GM12875 (cell line): ENCODE results near the gene RIMKLB.
"Not testable (repeated sequence)": the region's sequence is repeated elsewhere in the genome, so short reads cannot be mapped to it uniquely, and the experiment has no call there.

Experiments
- H3K4me3 ChIP-seq: one replicate; pipeline ENCODE4 v1.5.1; 2011; ENCODE audit warnings: low read depth, low read length, control low read depth
- TF ChIP-seq, protein P1 (sequence below): IDR thresholded peaks from 2 replicates; pipeline ENCODE4 v1.5.1; 2011; ENCODE audit warnings: low read depth, mild to moderate bottlenecking, control low read depth, inconsistent platforms, low read length, moderate library complexity, borderline replicate concordance; ENCODE audit not compliant: insufficient read depth

The RIMKLB gene

GRCh38 chr12:8742501-8742900, 44.7 kb downstream of the RIMKLB start:
- H3K4me3 ChIP-seq, result no peak overlapping the region
- TF ChIP-seq, protein P1, sequence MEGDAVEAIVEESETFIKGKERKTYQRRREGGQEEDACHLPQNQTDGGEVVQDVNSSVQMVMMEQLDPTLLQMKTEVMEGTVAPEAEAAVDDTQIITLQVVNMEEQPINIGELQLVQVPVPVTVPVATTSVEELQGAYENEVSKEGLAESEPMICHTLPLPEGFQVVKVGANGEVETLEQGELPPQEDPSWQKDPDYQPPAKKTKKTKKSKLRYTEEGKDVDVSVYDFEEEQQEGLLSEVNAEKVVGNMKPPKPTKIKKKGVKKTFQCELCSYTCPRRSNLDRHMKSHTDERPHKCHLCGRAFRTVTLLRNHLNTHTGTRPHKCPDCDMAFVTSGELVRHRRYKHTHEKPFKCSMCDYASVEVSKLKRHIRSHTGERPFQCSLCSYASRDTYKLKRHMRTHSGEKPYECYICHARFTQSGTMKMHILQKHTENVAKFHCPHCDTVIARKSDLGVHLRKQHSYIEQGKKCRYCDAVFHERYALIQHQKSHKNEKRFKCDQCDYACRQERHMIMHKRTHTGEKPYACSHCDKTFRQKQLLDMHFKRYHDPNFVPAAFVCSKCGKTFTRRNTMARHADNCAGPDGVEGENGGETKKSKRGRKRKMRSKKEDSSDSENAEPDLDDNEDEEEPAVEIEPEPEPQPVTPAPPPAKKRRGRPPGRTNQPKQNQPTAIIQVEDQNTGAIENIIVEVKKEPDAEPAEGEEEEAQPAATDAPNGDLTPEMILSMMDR, result no peak

DNA sequence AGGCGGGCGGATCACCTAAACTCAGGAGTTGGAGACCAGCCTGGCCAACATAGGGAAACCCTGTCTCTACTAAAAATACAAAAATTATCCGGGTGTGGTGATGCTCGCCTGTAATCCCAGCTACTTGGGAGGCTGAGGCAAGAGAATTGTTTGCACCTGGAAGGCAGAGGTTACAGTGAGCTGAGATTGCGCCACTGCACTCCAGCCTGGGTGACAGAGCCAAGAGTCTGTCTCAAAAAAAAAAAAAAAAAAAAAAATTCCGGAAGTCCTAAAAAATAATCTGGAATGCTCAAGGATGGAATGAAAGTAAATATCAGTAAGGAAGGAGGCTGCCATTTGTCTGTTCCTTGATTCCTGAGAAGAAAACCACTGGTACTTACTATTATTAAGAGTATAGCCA, 45.3 kb downstream of the RIMKLB start:
- H3K4me3 ChIP-seq, result not testable (repeated sequence)

DNA sequence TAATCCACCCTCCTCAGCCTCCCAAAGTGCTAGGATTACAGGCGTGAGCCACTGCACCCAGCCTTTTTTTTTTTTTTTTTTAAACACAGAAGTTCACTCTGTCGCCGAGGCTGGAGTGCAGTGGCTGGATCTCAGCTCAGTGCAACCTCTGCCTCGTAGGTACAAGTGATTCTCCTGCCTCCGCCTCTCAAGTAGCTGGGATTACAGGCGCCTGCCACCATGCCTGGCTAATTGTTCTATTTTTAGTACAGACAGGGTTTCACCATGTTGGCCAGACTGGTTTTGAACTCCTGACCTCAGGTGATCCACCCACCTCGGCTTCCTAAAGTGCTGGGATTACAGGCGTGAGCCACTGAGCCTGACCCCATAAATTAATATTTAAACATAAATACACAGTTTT, 47.8 kb downstream of the RIMKLB start:
- not testable (repeated sequence) for H3K4me3 ChIP-seq

- no peak overlapping the region for H3K4me3 ChIP-seq
- TF ChIP-seq, protein P1, result no peak
These were observed 48.3 kb downstream of the RIMKLB start for GRCh38 chr12:8746046-8746445.

DNA sequence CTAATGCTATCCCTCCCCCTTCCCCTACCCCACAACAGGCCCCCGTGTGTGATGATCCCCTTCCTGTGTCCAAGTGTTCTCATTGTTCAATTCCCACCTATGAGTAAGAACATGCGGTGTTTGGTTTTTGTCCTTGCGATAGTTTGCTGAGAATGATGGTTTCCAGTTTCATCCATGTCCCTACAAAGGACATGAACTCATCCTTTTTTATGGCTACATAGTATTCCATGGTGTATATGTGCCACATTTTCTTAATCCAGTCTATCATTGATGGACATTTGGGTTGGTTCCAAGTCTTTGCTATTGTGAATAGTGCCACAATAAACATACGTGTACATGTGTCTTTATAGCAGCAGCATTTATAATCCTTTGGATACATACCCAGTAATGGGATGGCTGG, 62.3 kb downstream of the RIMKLB start:
- not testable (repeated sequence) for H3K4me3 ChIP-seq

DNA sequence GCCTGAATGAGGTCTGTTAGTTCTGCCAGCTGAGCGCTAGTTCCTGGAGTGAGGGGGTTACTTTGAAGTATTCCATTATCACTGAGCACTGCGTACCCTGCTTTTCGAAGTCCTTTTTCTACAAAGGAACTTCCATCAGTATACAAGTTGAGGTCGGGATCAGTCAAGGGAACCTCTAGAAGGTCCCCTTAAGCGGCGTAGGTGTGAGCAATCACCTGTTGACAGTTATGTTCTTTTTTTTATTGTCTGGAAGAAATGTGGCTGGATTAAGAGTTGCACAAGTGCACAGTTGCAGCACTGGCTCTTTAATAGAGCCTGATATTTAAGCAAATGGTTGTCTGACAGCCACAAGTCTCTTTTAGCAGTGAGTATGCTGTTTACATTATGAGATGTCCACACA, 64.9 kb downstream of the RIMKLB start:
- not testable (repeated sequence) for H3K4me3 ChIP-seq

GRCh38 chr12:8766121-8766520, 68.3 kb downstream of the RIMKLB start:
- H3K4me3 ChIP-seq, result not testable (repeated sequence)

GRCh38 chr12:8770499-8770898, 72.7 kb downstream of the RIMKLB start:
- no peak overlapping the region for H3K4me3 ChIP-seq
- TF ChIP-seq, protein P1, result no peak

- H3K4me3 ChIP-seq, result no peak overlapping the region
- TF ChIP-seq, protein P1, result no peak
These were observed 73.3 kb downstream of the RIMKLB start for GRCh38 chr12:8771072-8771471.

GRCh38 chr12:8773461-8773860, 75.7 kb downstream of the RIMKLB start:
- no peak overlapping the region for H3K4me3 ChIP-seq
- TF ChIP-seq, protein P1, result no peak
